Activated effector memory CD4-positive, alpha-beta T cell treated with anti-CD3 and anti-CD28 coated beads, Interleukin-2, amount 50 U/mL, for 16 hours (primary cell): Measurements from ENCODE around the gene FKBP9.
"Not testable (repeated sequence)": the region's sequence is repeated elsewhere in the genome, so short reads cannot be mapped to it uniquely, and the experiment has no call there.

Experiments
- DNase-seq: peaks from one replicate; pipeline ENCODE4 v3.0.0-alpha.2; 2020

Gene FKBP9

GRCh38 chr7:32952876-32953275 is 4.4 kb upstream of the FKBP9 start:
- no peak for DNase-seq

- no peak for DNase-seq
These were observed 1.1 kb downstream of the FKBP9 start for GRCh38 chr7:32958046-32959025.

GRCh38 chr7:32963880-32964301 is 6.7 kb downstream of the FKBP9 start:
- DNase-seq, result not testable (repeated sequence)

- DNase-seq, result not testable (repeated sequence)
These were observed 7.4 kb downstream of the FKBP9 start for GRCh38 chr7:32964461-32965159.

GRCh38 chr7:32966489-32967267 is 9.4 kb downstream of the FKBP9 start:
- not testable (repeated sequence) for DNase-seq

GRCh38 chr7:32967268-32967582 is 10.0 kb downstream of the FKBP9 start:
- not testable (repeated sequence) for DNase-seq

- DNase-seq, result not testable (repeated sequence)
These were observed 14.7 kb downstream of the FKBP9 start for GRCh38 chr7:32971967-32972366.

- not testable (repeated sequence) for DNase-seq
These were observed 19.9 kb downstream of the FKBP9 start for GRCh38 chr7:32977159-32977558.

GRCh38 chr7:32979246-32979645 is 22.0 kb downstream of the FKBP9 start:
- DNase-seq, result not testable (repeated sequence)

GRCh38 chr7:32979902-32980301 is 22.7 kb downstream of the FKBP9 start:
- DNase-seq, result not testable (repeated sequence)

- DNase-seq, result not testable (repeated sequence)
These were observed 30.9 kb downstream of the FKBP9 start for GRCh38 chr7:32988148-32988547.

- DNase-seq, result not testable (repeated sequence)
These were observed 33.9 kb downstream of the FKBP9 start for GRCh38 chr7:32991068-32991585.

- not testable (repeated sequence) for DNase-seq
These were observed 34.9 kb downstream of the FKBP9 start for GRCh38 chr7:32991975-32992700.

GRCh38 chr7:32992750-32993149 is 35.5 kb downstream of the FKBP9 start:
- not testable (repeated sequence) for DNase-seq

- not testable (repeated sequence) for DNase-seq
These were observed 40.7 kb downstream of the FKBP9 start for GRCh38 chr7:32997956-32998355.

- DNase-seq, result not testable (repeated sequence)
These were observed 41.3 kb downstream of the FKBP9 start for GRCh38 chr7:32998361-32999171.

- DNase-seq, result not testable (repeated sequence)
These were observed 42.1 kb downstream of the FKBP9 start for GRCh38 chr7:32999380-32999779.

- not testable (repeated sequence) for DNase-seq
These were observed 45.9 kb downstream of the FKBP9 start for GRCh38 chr7:33003111-33003510.

GRCh38 chr7:33004104-33004616 is 46.9 kb downstream of the FKBP9 start:
- peak; percentile 54 for DNase-seq

GRCh38 chr7:33005193-33005592 is 48.0 kb downstream of the FKBP9 start:
- DNase-seq, result not testable (repeated sequence)

- DNase-seq, result not testable (repeated sequence)
These were observed 48.5 kb downstream of the FKBP9 start for GRCh38 chr7:33005690-33006089.
